Measurements from ENCODE around the gene NR5A1.

NR5A1 gene

GRCh38 chr9:124513376-124513994 lies 6.3 kb upstream of the NR5A1 start:
- no peak for DNase-seq

GRCh38 chr9:124512806-124513204 lies 5.6 kb upstream of the NR5A1 start:
- no peak for DNase-seq

- no peak for DNase-seq
Measured at GRCh38 chr9:124511891-124512805, 4.9 kb upstream of the NR5A1 start.

GRCh38 chr9:124511426-124511840 lies 4.2 kb upstream of the NR5A1 start:
- no peak for DNase-seq

GRCh38 chr9:124510650-124511425 lies 3.6 kb upstream of the NR5A1 start:
- DNase-seq: no peak

- DNase-seq: no peak
Measured at GRCh38 chr9:124507880-124508423, 753 bp upstream of the NR5A1 start.

GRCh38 chr9:124506433-124506832 lies 766 bp downstream of the NR5A1 start:
- DNase-seq: no peak

- no peak for DNase-seq
Measured at GRCh38 chr9:124505901-124506346, 1.3 kb downstream of the NR5A1 start.

GRCh38 chr9:124505006-124505900 lies 1.9 kb downstream of the NR5A1 start:
- DNase-seq: no peak

GRCh38 chr9:124504530-124505005 lies 2.6 kb downstream of the NR5A1 start:
- DNase-seq: no peak

GRCh38 chr9:124503713-124504529 lies 3.3 kb downstream of the NR5A1 start:
- no peak for DNase-seq

GRCh38 chr9:124502711-124503702 lies 4.2 kb downstream of the NR5A1 start:
- DNase-seq: no peak

GRCh38 chr9:124501771-124502320 lies 5.4 kb downstream of the NR5A1 start:
- no peak for DNase-seq

- no peak for DNase-seq
Measured at GRCh38 chr9:124500796-124501611, 6.2 kb downstream of the NR5A1 start.

- DNase-seq: no peak
Measured at GRCh38 chr9:124500028-124500795, 7.0 kb downstream of the NR5A1 start.

- no peak for DNase-seq
Measured at GRCh38 chr9:124499216-124499615, 8.0 kb downstream of the NR5A1 start.

GRCh38 chr9:124498499-124499146 lies 8.6 kb downstream of the NR5A1 start:
- no peak for DNase-seq
